ENCODE measurements around the gene PCAT7.

PCAT7 gene

GRCh38 chr9:94603259-94604160 is 48.6 kb downstream of the PCAT7 start (continued):
- TF ChIP-seq ZNF514 (tag by site-specific recombination; IDR thresholded peaks at IDR 0.05) (no peak), ZNF747 (tag by site-specific recombination; IDR thresholded peaks at IDR 0.05) (no peak), ZNF341 (tag by site-specific recombination; IDR thresholded peaks at IDR 0.05; ENCODE audit: low read depth) (no peak), ZNF221 (tag by site-specific recombination; IDR thresholded peaks at IDR 0.05; ENCODE audit: borderline replicate concordance) (no peak), ZBTB20 (tag by site-specific recombination; IDR thresholded peaks at IDR 0.05) (no peak), ZNF544 (tag by site-specific recombination; IDR thresholded peaks at IDR 0.05) (no peak), ZNF112 (tag by site-specific recombination; IDR thresholded peaks at IDR 0.05) (no peak), AEBP2 (tag by site-specific recombination; IDR thresholded peaks at IDR 0.05; ENCODE audit: borderline replicate concordance) (no peak), PRDM10 (tag by site-specific recombination; IDR thresholded peaks at IDR 0.05) (no peak), ZNF843 (tag by site-specific recombination; IDR thresholded peaks at IDR 0.05) (no peak), ZNF350 (tag by site-specific recombination; IDR thresholded peaks at IDR 0.05) (no peak), ZNF629 (tag by site-specific recombination; IDR thresholded peaks at IDR 0.05) (peak; percentile 81), ZNF354C (tag by site-specific recombination; IDR thresholded peaks at IDR 0.05; ENCODE audit: borderline replicate concordance, low read depth) (no peak), YY2 (tag by site-specific recombination; IDR thresholded peaks at IDR 0.05) (no peak), PRDM6 (tag by site-specific recombination; IDR thresholded peaks at IDR 0.05) (no peak), ZNF175 (tag by site-specific recombination; IDR thresholded peaks at IDR 0.05) (no peak), BCL6B (tag by site-specific recombination; IDR thresholded peaks at IDR 0.05) (peak; percentile 52), ZNF768 (tag by site-specific recombination; IDR thresholded peaks at IDR 0.05) (no peak), PRDM4 (tag by site-specific recombination; IDR thresholded peaks at IDR 0.05) (no peak), ZBTB44 (tag by site-specific recombination; IDR thresholded peaks at IDR 0.05) (no peak)

All from HEK293 (cell line).